ENCODE results near the gene TADA2B. TPM values are rescaled to one million over a fixed set of nuclear protein-coding genes. Genes with fewer than 3 reads are reported as not detected.

TADA2B gene
- total RNA-seq, 1 experiment from 2014 or later, result 29.5 TPM

DNA sequence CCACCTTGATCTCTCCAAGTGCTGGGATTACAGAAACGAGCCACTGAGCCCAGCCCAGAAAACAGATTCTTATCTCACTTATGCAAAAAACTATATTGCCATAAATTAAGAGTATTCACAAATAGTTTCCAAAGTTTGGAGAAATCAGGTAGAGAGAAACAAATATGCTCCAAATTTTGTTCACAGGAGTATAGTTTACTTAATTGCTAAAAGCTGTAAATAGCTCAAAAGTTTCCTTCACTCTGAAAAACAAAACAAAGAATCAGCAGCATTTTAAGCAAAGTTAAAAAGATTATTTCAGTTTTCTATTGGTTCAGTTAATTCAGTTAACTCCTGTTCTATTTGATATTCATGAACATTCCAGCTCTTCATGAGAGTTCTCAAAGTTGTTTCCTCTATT lies 43.2 kb downstream of the TADA2B start:
- Mint-ChIP-seq H3K27ac (ENCODE audit: low read depth, unreplicated experiment) (no peak overlapping the region), H3K4me1 (ENCODE audit: insufficient read depth, unreplicated experiment) (peaks cover 7% of the 10 kb centered on the region), H3K36me3 (ENCODE audit: insufficient read depth, unreplicated experiment) (no peaks in the 10 kb centered on the region), H3K27me3 (ENCODE audit: insufficient read depth, unreplicated experiment) (peaks cover 17% of the 10 kb centered on the region), H3K9me3 (ENCODE audit: unreplicated experiment) (no peaks in the 10 kb centered on the region), H3K4me3 (ENCODE audit: unreplicated experiment) (no peak overlapping the region)
- TF ChIP-seq, protein P1, sequence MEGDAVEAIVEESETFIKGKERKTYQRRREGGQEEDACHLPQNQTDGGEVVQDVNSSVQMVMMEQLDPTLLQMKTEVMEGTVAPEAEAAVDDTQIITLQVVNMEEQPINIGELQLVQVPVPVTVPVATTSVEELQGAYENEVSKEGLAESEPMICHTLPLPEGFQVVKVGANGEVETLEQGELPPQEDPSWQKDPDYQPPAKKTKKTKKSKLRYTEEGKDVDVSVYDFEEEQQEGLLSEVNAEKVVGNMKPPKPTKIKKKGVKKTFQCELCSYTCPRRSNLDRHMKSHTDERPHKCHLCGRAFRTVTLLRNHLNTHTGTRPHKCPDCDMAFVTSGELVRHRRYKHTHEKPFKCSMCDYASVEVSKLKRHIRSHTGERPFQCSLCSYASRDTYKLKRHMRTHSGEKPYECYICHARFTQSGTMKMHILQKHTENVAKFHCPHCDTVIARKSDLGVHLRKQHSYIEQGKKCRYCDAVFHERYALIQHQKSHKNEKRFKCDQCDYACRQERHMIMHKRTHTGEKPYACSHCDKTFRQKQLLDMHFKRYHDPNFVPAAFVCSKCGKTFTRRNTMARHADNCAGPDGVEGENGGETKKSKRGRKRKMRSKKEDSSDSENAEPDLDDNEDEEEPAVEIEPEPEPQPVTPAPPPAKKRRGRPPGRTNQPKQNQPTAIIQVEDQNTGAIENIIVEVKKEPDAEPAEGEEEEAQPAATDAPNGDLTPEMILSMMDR (IDR thresholded peaks at IDR 0.05; ENCODE audit: unreplicated experiment), result no peak
- intact Hi-C loops (cut with micrococcal nuclease), result no loop called here
- DNase-seq (ENCODE audit: unreplicated experiment), result no peak
- POLR2A ChIA-PET, result interaction anchor here (0.7 to 0.8 kb wide), 2 partner anchors 10 to 120 kb away, joined by 3 to 5 read pairs; no protein-coding TSS in a partner anchor
- CTCF ChIA-PET, result interaction anchor here (0.7 to 5.7 kb wide), 8 partner anchors 16 to 696 kb away, joined by 3 to 48 read pairs (median 4); no protein-coding TSS in a partner anchor
- BruUV-seq (replicated peaks), result no TSS peak

DNA sequence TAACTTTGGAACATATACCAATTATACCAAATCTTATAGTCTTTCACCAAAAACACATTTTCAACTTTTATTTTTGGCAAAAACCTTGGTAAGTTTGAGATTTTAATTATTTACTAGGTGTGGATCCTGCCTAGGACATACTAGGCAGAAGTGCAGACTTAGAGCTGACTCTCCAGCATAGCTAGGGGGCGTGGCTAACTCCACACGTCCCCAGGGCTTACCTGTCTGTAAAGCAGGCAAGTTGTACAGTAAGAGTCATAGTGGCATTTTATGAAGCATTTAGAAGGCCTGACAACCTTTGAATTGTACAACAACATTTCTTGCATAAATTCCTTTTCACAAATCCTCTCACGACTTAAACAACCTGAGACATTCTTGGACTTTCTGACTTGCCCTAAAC lies 43.9 kb downstream of the TADA2B start:
- TF ChIP-seq, protein P1 (IDR thresholded peaks at IDR 0.05; ENCODE audit: unreplicated experiment), result no peak
- peaks cover 5% of the 10 kb centered on the region for H3K4me1 Mint-ChIP-seq (ENCODE audit: insufficient read depth, unreplicated experiment)
- no TSS peak for BruUV-seq (replicated peaks)
- no peak overlapping the region for H3K4me3 Mint-ChIP-seq (ENCODE audit: unreplicated experiment)
- no peak overlapping the region for H3K27ac Mint-ChIP-seq (ENCODE audit: low read depth, unreplicated experiment)
- intact Hi-C loops (cut with micrococcal nuclease), result no loop called here
- POLR2A ChIA-PET, result interaction anchor here (0.7 to 0.8 kb wide), 2 partner anchors 9 to 120 kb away, joined by 3 to 5 read pairs; no protein-coding TSS in a partner anchor
- H3K9me3 Mint-ChIP-seq (ENCODE audit: unreplicated experiment), result no peaks in the 10 kb centered on the region
- H3K27me3 Mint-ChIP-seq (ENCODE audit: insufficient read depth, unreplicated experiment), result peaks cover 17% of the 10 kb centered on the region
- H3K36me3 Mint-ChIP-seq (ENCODE audit: insufficient read depth, unreplicated experiment), result no peaks in the 10 kb centered on the region
- CTCF ChIA-PET, result interaction anchor here (0.8 to 5.7 kb wide), 2 partner anchors 17 to 696 kb away, joined by 4 to 48 read pairs; no protein-coding TSS in a partner anchor
- no peak for DNase-seq (ENCODE audit: unreplicated experiment)

DNA sequence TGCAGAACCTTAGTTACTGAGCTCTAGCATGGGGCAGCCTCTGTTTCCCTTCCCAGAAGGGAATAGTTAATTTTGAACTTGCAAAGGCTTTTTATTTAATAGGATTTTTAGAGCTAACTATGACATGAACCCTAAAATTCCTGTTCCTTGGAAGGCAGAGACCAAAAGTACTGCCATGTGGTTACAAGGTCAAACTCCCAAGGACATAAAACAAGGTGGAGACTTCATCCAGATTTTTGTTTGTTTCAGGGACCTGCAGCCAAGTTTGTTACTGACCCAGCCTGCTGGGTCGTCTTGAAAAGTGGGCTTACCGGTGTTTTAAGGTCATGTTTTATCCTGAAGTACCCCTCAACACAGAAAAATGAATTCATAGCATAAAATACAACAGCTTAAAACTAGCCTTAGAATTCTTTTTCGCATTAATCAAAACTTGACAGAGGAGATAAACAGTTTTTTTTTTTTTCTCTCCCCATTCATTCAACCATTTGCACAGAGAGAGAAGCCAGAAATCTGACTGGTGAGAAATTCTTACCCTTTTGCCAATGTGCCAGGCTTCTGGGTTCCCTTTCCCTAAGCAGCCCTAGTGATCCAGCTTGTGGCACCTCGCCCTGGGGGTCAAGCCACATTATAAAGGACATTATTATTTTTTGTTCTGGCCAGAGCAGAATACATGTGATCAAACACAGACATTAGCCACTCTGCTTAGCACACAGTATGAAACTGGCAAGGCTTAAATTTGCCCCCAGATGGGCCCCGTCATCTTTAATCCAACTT lies 46.2 kb downstream of the TADA2B start:
- Mint-ChIP-seq H3K27ac (ENCODE audit: low read depth, unreplicated experiment) (no peak overlapping the region), H3K4me1 (ENCODE audit: insufficient read depth, unreplicated experiment) (no peaks in the 10 kb centered on the region), H3K4me3 (ENCODE audit: unreplicated experiment) (no peak overlapping the region), H3K36me3 (ENCODE audit: insufficient read depth, unreplicated experiment) (no peaks in the 10 kb centered on the region), H3K9me3 (ENCODE audit: unreplicated experiment) (no peaks in the 10 kb centered on the region), H3K27me3 (ENCODE audit: insufficient read depth, unreplicated experiment) (peaks cover 11% of the 10 kb centered on the region)
- TF ChIP-seq, protein P1 (IDR thresholded peaks at IDR 0.05; ENCODE audit: unreplicated experiment), result no peak
- ChIA-PET POLR2A (no interaction called here), CTCF (interaction anchor here (0.6 to 1.8 kb wide), 6 partner anchors 10 to 471 kb away, joined by 3 to 7 read pairs (median 5); no protein-coding TSS in a partner anchor)
- intact Hi-C loops (cut with micrococcal nuclease), result no loop called here
- no peak for DNase-seq (ENCODE audit: unreplicated experiment)
- BruUV-seq (replicated peaks), result no TSS peak

DNA sequence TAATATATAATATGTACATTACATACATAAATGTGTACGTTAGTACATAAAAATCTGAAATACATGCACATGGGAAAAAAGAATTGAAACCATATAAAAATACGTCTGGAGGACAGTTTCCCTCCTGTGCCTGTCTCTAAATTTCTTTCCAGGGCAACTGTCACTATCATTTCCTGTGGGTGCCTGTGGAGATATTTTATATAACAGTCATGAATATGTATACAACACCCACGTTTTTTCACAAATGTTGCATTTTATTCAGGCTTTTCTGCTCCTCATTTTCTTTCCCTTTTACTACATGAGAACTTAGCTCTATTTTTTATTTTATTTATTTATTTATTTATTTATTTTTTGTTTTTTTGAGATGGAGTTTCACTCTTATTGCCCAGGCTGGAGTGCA lies 48.9 kb downstream of the TADA2B start:
- CTCF ChIA-PET, result interaction anchor here (0.8 to 1.0 kb wide), 2 partner anchors 10 kb away, joined by 3 to 4 read pairs; no protein-coding TSS in a partner anchor
- BruUV-seq (replicated peaks), result no TSS peak
- no peaks in the 10 kb centered on the region for H3K9me3 Mint-ChIP-seq (ENCODE audit: unreplicated experiment)

More for the DNA sequence above, 48.9 kb downstream of the TADA2B start:
- intact Hi-C loops (cut with micrococcal nuclease), result no loop called here
- Mint-ChIP-seq H3K4me1 (ENCODE audit: insufficient read depth, unreplicated experiment) (no peaks in the 10 kb centered on the region), H3K4me3 (ENCODE audit: unreplicated experiment) (no peak overlapping the region), H3K27ac (ENCODE audit: low read depth, unreplicated experiment) (no peak overlapping the region), H3K27me3 (ENCODE audit: insufficient read depth, unreplicated experiment) (peaks cover 15% of the 10 kb centered on the region), H3K36me3 (ENCODE audit: insufficient read depth, unreplicated experiment) (no peaks in the 10 kb centered on the region)
- POLR2A ChIA-PET, result interaction anchor here (0.6 kb wide), 1 partner anchor 11 kb away, joined by 4 read pairs; no protein-coding TSS in a partner anchor
- no peak for DNase-seq (ENCODE audit: unreplicated experiment)
- TF ChIP-seq, protein P1 (IDR thresholded peaks at IDR 0.05; ENCODE audit: unreplicated experiment), result no peak
